NCI-H524 (cell line): ENCODE results near the gene RHOB.
A peak's percentile ranks its signal among the peaks of the same experiment; 100 is the strongest.
"Not testable (repeated sequence)": the region's sequence is repeated elsewhere in the genome, so short reads cannot be mapped to it uniquely, and the experiment has no call there.

Experiments used
- DNase-seq, 2 experiments: peaks; one replicate each; lab custom pipeline; 2025; lab: John Stamatoyannopoulos, UW

The RHOB gene

DNA sequence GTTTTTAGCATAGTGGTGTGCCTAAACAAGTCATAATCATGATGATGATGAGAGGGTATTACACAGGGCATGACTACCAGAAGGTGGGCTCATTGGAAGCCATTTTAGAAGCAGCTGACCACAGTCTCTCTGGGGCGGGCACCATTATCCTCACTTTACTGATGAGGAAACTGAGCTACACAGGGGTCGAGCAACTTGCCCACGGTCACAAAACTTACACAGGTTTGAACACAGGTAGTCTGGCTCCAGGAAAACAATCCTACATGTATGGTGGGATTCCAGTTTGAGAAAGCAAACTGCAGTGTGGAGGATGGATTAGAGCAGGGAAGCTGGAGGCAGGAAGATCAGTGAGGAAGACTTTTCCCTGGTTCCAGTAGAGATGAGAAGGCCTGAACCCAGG is 6.2 kb downstream of the RHOB start:
- DNase-seq: no peak

DNA sequence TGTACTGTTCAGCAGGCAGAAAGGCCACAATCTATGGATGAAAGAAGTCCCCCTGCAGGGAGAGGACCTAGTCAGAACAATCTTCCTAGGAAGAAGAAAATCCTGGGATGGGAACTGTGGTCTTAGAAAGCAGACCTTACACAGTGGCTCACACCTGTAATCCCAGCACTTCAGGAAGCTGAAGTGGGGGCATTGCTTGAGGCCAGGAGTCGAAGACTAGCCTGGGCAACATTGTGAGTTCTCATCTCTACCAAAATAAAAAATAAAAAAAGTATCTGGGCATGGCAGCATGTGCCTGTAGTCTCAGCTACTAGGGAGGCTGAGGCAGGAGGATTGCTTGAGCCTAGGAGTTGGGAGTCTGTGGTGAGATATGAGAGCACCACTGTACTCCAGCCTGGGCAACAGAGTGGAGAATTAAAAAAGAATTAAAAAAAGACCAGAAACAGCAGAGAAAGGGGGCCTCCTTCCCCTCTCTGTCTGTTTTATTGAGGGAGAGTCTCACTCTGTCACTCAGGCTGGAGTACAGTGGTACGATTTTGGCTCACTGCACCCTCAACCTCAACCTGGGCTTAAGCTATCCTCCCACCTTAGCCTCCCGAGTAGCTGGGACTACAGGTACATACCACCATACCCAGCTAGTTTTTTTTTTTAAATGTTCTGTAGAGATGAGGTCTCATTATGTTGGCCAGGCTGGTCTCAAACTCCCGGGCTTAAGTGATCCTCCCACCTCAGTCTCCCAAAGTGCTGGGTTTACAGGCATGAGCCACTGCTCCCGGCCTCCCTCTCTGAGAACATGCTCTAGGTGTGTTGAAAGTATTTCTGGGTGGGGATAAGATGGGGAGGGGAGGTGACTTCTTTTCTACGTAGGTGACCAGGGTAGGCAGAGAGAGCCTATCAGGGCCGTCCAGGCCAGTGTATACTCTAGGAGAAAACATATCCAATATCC is 7.4 kb downstream of the RHOB start:
- no peak for DNase-seq

DNA sequence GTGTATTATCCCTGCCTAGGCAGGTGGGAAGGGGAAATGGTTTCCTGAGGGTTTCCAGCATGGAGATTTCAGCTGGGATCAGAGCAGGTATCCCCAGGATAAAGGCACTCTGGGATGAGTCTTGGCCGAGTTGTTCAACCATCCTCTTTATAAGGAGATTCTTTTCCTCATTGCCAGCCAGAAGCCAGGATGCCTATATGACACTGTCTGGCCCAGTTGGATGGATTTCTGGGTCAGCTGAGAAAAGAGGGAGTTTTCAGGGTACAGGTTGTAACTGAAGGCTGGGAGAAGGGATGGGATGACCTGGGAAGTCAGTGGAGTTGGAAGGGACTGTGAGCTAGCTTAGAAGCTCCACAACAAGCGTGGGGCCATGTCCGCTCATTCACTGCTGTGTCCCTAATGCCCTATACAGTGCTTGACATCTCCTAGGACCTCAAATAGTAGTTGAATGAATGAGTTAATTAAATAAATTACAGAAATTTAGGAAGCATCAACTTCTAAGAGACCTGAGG is 8.3 kb downstream of the RHOB start:
- DNase-seq: no peak

DNA sequence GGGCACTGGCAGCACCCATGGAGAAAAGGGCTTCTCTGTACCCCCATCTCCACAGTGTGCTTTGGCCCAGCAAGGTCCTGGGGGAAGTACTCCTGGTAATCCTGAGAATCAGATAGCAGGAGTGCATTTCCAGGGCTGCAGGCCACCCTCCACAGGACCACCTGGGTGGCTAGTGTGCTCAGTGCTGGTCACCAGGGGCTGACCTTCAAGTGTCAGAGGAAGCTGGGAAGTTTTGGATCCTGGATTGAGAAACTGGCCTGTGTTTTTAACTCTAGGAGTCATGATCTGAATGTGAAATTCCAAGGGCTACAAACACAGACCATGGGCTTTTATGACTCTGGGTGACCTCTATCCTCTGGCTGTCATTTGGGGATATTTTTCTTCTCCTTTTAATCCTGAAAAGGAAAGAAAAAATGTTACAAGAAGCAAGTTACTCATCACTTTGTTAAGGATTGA is 9.3 kb downstream of the RHOB start:
- DNase-seq: no peak

DNA sequence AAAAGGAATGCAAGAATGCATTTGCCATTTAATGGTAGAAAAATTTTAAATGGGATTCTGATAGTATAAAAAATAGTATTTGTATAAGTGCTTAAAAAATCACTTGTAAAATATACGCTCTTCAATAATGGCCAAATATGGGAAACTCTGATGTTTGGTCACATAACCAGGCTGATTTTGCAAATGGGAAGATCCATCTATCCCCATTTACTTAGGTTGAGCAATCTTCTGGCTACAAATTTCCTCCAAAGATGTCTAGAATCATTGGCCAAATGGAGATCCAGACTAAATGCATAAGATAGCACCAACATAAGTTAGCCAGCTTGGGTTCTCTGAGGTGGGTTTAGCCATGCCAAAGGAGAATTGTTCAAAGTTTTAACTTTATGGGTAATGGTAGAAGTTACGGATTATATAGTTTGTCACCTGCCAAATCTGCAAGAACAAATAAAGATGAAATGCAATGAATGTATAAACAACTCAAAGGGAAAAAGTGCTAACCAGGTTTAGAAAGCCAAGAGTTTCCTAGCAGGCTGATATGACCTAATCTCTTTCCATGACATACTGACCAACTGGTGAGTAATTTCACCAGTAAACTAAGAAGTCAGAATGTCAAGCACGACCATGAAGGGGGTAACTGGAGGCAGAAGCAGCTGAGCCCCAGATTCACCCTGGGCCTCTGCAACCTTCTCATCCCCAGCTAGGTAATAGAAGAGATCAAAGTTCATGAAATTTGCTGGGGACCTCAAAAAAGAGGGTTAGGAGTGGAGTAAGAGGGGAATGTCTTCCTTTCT is 10.0 kb downstream of the RHOB start:
- no peak for DNase-seq

DNA sequence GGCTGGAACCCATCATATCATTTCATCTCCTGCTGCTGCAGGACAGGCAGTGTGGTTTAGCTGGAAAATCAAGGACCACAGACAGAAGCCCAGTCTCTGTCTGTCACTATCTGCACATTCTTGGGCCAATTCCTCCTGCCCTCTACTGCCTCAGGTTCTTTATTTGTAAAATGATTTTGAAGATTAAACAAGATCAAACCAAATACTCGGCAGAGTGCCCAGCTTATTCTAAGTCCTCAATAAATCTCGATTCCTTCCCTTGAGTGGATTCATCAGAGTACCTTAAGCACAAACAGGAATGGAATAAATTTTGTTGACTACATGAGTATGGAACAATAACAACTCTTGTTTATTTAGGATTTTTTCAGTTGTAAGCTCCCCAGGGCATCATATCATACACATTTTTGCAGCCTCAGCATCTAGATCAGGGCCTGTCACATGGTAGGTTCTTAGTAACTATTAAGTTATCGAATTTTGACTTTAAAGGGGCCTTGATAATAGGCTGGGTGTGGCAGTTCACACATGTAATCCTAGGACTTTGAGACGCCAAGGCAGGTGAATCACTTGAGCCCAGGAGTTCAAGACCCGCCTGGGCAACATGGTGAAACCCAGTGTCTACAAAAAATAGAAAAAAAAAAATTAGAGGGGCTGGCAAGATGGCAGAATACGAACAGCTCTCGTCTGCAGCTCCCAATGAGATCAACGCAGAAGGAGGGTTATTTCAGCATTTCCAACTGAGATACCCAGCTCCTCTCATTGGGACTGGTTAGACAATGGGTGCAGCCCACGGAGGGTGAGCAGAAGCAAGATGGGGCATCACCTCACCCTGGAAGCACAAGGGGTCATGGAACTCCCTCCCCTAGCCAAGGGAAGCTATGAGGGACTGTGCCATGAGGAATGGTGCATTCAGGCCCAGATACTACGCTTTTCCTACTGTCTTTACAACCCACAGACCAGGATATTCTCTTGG is 11.1 kb downstream of the RHOB start:
- no peak for DNase-seq

DNA sequence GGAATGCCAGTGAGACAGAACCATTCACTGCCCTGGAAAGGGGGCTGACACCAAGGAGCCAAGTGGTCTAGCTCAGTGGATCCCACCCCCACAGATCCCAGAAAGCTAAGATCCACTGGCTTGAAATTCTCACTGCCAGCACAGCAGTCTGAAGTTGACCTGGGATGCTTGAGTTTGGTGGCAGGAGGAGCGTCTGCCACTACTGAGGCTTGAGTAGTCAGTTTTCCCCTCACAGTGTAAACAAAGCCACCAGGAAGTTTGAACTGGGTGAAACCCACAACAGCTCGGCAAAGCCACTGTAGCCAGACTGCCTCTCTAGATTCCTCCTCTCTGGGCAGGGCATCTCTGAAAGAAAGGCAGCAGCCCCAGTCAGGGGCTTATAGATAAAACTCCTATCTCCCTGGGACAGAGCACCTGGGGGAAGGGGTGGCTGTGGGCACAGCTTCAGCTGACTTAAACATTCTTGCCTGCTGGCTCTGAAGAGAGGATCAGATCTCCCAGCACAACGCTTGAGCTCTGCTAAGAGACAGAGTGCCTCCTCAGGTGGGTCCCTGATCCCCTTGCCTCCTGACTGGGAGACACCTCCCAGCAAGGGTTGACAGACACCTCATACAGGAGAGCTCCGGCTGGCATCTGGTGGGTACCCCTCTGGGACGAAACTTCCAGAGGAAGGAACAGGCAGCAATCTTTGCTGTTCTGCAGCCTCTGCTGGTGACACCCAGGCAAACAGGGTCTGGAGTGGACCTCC is 12.0 kb downstream of the RHOB start:
- DNase-seq: not testable (repeated sequence)

DNA sequence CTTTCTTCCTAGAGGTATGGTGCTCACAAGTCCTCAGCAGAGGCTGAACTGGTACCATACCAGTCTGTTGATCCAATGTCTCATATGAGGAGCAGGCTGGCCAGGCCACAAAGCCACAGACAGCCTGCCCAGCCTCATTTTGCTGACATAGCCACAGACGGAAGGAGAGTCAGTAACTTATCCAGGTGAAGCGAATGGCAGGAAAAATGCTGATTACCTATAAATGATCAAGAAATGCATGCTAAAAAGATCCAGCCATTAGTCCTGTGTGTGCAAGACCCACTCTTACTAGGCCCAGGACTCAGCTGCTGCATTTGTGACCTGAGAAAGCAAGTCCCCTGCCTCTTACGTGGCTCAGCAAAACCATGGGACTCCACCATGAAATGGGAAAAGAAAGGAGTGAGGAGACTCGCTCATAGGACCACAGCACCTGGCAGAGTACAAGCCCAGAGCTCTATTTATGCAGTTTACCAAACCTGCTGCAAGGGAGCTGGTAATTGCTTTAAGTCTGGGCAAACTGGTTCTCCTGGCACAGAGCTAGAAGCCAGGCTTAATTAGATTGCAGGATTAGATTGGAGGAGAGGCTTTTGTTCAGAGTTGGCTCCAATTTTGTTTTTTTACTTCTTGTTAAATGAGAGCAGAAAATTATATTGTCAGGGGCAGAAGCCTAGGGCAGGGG is 19.0 kb downstream of the RHOB start:
- no peak for DNase-seq

DNA sequence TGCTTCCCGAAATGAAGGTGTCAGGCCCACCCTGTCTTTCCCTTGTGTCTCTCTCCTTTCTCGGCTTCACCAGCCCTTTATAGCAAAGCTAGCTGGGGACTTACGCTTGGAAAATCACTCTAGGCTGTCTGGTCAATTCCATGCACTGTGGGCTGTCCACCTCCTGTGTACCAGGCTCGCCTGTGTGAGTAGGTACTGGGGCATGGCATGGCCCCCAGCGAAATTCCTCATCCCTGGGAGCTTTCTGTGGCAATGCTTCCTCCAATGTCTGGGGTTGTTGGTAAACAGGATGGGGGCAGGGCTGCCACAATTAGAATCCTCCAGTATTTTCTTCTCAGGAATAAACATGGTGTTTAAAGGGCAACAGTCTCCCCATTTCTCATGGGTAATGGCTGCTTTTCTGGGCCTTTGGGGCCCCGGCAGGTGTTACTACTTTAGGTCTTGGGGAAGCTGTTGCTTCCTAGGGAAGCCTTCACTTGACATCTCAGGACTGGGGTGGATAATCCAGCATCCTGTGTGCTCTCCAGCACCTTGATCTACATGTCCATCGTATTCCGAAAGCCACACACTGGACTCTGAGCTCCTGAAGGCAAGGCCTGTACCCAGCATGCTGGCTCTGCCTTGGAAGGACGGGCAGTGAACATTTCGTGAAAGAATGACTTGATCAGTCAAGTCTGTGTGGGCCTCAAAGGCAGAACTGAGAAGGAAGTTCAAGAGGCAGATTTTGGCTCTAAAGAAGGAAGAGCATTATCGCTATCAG is 21.1 kb downstream of the RHOB start:
- no peak for DNase-seq

DNA sequence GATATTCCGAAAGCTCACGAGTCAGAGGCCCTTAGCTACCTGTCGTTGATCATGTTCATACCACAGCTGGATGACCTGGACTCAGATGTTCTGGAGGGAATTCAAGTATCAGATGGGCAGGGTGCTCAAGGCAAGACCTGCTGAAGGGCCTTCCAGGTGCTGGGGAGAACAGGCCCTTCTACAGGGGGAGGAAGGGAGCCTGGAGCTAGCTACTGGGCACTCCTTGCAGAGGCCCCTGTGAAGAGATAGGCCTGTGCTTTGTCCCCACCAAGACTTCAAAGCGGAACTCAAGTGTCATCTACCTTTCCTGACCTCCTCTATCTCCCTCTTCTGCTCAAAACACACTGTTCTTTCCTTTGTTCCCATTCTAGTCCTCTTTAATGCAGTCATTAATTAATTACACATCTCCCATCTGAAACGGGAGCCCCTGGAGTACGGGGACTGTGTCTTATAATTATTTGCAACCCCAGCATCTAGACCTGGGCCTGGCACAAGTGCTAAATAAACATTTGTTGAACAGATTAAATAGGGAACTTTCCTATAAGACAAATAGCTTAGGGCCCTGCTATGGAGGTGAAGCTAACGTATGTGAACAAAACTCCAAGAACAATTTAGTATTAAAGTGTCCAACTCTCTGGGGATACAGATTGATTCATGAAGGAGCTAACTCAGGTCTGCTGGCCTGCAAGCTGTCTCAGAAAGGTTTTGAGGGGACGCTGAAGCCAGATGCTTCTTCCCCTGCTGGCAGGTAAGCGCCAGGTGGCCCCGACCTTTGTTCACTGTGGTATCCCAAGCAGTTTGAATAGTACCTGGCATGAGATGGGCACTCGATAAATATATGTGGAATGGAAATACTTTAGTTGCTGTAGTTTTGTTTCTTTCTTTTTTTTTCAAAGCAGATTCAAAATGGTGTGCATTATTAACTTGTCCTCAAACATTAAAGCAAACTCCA is 22.0 kb downstream of the RHOB start:
- DNase-seq: no peak

DNA sequence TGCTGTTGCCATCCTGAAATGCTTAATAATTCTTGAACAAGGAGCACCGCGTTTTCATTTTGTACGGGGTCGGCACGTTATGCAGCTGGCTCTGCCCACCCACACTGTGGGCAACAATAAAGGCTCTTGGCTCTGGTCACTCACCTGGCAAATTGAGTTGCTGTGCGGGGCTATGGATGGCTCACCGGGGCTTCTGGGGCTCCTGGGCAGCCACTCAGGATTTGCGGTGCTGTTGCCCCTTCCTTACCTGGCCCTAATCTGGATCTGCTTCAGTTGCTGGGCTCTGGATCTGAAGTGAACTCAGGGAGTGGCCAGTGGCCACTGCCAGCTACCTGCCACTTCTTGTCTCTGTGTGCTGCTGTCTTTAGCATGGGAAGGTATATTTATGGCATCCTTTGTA is 22.7 kb downstream of the RHOB start:
- DNase-seq: no peak

DNA sequence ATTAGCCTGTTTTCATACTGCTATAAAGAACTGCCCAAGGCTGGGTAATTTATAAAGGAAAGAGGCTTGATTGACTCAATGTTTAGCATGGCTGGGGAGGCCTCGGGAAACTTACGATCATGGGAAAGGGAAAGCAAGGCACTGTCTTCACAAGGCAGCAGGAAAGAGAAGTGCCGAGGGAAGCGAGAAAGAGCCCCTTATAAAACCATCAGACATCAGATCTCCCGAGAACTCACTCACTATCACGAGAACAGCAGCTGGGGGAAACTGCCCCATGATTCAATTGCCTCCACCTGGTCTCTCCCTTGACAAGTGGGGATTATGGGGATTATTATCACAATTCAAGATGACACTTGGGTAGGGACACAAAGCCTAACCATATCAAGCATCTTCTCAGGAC is 23.3 kb downstream of the RHOB start:
- peak; percentile 84 to 96 for DNase-seq

DNA sequence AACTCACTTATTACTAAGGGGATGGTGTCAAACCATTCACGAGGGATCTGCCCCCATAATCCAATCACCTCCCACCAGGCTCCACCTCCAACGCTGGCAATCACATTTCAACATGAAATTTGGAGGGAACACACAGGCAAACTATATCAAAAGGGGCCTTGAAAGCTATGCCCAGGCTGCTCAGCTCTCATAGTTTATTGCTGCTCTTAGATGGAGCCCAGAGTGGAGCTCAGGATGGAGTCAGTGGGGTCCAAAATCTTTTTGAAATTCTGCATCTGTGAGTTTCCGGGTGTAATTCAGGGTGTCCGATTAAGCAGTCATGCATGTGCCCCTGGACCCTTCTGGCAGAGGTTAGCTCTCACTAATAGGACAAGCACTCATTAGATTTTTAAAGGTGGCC is 24.3 kb downstream of the RHOB start:
- no peak for DNase-seq

DNA sequence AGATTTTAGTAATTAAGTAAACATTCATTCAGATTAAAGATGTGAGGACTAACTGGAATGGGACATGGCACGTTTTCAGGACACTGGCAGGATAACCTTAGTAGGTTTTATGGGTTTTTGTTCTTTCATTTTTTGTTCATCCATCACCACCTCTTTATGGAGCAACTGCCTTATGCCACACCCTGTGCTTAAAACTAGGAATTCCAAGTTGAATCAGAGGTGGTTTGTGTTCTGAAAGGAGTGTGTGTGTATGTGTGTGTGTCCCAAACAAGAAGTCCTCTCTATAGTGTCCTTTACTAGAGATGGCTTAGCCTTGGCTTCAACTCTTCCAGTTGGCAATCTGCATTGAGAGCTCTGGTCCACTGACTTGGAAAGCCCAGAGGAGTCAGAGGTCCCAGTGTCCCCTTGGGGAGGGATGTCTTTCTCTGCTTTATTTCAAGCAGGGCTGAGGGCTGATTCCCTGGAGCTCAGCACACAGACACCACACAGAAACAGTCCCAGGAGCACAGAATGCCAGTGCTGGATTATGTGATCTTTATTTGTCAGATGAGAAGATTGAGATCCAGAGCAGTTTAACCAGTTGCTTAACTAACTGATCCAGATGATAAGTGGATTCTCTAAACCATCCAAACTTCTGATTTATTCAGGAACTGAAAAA is 25.2 kb downstream of the RHOB start:
- no peak for DNase-seq

DNA sequence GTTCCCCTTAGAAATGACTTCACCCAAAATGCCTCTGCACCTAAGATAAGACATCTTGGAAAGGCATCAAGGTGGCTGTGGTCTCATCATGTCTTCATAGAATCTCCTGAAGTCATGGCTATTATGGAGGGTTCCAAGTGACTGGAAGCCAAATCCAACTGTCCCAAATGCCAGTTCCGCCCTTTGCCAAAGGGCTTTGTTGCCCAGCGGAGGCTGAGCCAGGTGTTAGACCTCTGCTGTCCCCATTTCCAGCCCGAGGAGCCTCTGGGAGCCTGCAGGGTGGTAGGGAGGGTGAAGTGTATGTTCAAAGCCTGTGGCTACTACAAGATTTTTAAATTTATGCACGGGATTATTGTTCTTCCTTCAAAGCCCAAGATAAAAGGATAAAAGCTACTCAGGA is 25.7 kb downstream of the RHOB start:
- no peak for DNase-seq

DNA sequence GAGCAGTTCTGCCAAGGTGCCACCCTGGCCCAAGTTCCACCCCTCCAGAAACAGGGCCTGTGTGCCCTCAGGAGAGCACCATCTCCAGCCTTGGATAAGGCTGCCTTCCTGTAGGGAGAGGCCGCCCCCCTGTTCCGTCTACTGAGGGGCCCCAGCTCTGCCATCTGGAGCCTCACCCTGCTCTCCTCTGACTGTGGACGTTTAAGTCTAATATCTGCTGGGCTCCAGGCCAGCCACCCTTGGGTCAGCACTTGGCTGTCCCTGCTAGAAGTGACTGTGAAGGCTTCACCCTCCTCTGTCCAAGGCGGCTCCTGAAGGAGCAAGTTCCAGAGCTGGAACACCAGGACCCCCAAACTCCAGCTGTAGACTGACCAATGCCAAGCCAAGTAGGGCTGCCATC is 26.3 kb downstream of the RHOB start:
- no peak for DNase-seq

DNA sequence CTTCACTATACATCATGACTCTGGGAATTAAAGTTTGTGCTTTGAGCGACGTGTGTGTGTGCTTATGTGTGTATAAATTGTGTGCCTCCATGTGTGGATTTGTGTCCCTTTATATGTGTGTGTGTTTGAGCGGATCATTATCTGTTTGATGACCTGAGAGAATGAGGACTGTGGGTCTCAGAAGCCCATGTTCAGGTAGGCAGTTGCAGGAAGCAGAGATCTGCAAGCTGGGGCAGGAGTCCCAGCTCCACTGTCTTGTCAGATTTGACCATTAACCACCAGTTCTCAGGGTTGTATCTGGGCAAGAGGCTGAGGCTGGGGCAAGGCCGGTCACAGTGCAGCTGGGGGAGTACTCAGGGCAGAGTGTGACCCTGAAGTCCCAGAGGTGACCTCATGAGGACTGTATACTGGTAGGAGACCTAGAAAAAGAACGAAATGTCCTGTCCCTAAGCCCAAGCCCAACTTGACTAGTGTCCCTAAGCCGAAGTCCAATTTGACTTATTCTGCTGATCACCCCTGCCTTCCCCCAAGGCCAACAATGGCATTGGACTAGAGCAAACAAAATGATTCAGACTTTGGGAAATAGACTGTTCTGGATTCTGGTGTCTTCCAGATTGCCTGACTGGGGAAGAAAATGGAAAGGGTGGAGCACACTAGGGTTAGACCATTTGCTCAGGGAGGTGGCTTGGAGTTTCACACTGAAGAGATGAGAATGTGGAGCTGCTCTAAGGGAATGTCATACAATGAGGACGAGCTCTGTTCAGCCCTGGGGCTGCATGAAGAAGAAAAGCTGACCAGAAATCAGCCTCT is 28.1 kb downstream of the RHOB start:
- DNase-seq: no peak
